T-helper 1 cell (primary cell): ENCODE measurements around the gene SLC22A7.

Source experiments
- DNase-seq, 5 donors: peaks; one replicate each; pipeline ENCODE4 v3.0.0-alpha.2; 2012 to 2020

SLC22A7 gene

GRCh38 chr6:43283905-43284304, 14.2 kb upstream of the SLC22A7 start:
- no peak for DNase-seq

- DNase-seq, result no peak
Measured at GRCh38 chr6:43284991-43285781, 12.9 kb upstream of the SLC22A7 start.

DNA sequence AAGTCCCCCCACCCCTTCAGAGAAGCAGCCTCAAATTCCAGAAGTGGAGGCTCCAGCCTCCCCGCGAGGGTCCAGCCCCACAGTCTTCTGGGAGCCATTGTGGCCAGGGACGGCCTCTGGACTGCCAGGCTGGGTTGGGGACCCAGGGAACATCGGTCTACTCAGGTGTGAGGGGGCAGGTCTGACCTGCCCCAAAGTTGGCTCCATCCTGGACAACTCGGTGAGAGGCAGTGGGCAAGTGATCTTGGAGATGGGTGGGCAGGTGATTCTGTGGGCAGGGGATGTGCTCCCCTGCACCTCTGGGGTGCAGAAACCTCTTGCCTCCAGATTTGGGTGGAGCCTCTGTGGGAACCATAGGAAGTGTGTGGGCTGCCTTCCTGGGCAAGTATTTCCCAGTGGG, 12.2 kb upstream of the SLC22A7 start:
- DNase-seq, result no peak

DNA sequence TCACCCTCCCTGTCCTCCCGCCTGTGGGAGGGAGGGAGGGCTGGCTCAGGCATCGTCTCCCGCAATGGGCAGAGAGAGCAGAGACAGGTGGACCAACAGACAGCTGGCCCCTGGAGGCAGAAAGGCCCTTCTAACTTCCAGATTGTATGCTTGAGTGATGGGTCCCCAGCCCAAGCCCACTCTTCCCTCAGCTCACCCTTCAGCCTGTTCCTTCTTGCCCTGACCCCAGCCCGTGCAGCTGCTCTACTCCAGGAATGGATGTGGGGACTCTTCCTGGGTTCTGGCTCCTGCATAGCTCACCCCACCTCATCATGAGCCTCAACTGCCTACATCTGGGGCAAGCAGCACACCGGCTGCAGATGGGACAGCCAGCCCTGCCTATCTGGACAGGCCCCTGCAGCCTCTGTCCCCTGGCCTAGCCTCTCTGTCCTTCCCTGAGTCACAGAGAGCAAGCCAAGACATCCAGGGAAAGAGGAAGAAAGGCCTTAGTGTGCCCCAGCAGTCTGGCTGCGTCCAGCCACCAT, 11.5 kb upstream of the SLC22A7 start:
- no peak for DNase-seq

DNA sequence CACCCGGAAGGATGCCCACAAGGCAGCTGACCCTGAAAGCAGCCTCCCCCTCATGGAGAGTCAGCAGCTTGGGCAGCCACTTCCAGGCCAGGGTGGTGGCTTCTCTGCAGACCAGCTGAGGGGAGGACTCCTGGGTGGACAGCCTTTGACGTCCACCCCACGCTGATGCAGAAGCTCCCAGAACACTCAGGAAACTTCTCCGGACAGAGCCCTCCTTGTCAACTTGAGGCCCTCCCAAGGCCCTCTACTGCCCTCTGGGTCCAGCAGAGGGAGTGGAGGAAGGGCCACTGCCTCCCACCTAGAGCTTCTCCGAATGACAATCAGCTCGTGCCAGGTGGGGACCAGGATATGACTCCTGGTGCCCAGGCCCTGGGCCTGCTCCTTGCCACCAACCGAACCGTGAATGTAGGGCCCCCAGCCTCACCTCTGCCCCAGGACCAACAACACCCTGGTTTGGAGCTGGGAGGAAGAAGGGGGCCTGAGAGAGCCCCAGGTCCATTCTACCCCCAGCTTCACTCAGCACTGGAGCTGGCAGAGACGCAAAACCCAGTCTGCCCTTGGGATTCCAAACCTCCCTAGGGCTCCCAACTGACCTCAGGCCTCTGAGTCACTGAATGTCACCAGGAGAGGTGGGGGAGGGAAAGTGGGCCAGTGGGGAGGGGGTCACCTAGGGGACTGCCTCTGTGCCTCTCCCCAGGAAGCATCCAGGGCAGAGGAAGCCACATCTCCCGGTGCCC, 10.9 kb upstream of the SLC22A7 start:
- DNase-seq, result no peak

- DNase-seq, result no peak
Measured at GRCh38 chr6:43287717-43288679, 10.1 kb upstream of the SLC22A7 start.

- DNase-seq, result no peak
Measured at GRCh38 chr6:43290339-43290904, 7.6 kb upstream of the SLC22A7 start.

- DNase-seq, result no peak
Measured at GRCh38 chr6:43290905-43291355, 7.1 kb upstream of the SLC22A7 start.

DNA sequence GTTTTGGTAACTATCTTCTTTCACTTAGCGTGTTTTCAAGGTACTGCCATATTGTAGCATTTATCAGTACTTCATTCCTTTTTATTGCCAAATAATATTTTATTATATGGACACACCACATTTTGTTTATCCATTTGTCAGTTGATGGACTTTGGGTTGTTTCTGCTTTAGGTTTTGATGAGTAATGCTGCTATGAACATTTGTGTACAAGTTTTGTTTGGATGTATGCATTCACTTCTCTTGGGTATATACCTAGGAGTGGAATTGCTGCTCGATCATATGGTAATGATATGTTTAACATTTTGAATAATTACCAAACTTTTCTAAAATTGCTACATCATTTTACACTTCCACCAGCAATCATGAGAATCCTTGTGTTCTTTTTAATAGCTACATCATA, 6.4 kb upstream of the SLC22A7 start:
- DNase-seq, result no peak

- no peak for DNase-seq
Measured at GRCh38 chr6:43292341-43292740, 5.7 kb upstream of the SLC22A7 start.

DNA sequence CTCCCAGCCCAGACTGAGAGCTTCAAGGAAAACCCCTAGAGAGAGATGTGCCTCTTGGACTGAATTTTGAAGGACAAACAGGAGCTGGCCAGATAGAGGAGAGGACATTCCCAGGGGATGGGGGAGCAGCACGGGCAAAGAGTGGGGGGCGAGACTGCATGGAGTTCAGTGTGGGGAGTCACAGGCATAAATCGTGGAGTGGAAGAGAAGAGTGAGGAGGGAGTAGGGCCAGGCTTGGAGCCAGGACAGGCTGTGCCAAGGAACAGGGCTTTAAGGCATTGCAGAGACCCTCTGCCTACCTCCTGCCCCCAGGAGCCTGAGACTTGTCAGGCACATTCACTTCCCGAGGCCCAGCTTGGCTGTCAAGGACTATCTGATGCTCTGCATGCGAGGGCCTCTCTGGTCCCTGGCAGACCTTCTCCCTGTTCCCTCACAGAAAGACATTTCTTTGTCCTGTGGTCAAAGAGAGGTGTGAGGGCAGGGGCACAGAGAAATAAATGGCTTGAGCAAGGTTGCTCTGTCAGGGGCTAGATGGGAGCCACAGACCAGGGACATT, 5.2 kb upstream of the SLC22A7 start:
- no peak for DNase-seq

DNA sequence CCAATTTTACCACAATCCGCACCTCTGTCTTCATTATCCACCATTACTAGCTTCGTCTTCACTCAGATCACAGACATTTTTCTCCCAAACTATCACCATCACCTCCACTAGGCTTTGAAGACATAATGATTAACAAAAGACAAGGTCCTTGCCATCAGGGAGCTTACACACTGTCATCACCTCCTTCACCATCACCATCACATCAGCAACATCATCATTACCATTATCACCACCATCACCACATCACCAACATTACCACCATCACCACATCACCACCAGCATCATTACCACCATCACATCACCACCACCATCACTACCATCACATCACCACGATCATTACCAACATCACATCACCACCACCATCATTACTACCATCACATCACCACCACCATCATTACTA, 4.4 kb upstream of the SLC22A7 start:
- no peak for DNase-seq

DNA sequence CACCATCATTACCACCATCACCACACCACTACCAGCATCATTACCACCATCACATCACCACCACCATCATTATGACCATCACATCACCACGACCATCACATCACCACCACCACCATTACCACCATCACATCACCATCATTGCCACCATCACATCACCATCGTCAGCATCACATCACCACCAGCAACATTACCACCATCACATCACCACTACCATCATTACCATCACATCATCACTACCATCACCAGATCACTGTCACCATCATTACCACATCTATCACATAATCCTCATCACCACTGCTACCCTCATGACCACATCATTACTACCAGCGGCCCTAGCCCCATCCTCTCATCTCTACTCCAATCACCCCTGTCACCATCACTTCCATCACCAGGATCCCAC, 3.5 kb upstream of the SLC22A7 start:
- DNase-seq, result no peak

DNA sequence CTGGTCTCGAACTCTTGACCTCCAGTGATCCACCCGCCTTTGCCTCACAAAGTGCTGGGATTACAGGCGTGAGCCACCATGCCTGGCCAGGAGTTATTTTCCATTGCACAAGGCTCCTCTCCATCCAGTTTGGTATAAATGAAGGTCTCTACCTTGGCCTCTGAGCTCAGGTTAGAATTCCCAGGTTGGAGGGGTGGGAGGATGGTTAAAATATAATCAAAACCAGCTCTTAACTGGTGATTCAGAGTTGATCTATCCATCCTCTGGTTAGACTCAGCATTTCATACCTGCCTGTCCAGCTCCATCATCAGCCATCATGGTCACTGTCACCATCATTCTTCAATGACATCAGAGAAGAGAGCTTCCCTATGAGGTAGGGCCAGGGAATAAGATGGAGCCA, 2.6 kb upstream of the SLC22A7 start:
- no peak for DNase-seq

- DNase-seq, result no peak
Measured at GRCh38 chr6:43296780-43297497, 1.1 kb upstream of the SLC22A7 start.

DNA sequence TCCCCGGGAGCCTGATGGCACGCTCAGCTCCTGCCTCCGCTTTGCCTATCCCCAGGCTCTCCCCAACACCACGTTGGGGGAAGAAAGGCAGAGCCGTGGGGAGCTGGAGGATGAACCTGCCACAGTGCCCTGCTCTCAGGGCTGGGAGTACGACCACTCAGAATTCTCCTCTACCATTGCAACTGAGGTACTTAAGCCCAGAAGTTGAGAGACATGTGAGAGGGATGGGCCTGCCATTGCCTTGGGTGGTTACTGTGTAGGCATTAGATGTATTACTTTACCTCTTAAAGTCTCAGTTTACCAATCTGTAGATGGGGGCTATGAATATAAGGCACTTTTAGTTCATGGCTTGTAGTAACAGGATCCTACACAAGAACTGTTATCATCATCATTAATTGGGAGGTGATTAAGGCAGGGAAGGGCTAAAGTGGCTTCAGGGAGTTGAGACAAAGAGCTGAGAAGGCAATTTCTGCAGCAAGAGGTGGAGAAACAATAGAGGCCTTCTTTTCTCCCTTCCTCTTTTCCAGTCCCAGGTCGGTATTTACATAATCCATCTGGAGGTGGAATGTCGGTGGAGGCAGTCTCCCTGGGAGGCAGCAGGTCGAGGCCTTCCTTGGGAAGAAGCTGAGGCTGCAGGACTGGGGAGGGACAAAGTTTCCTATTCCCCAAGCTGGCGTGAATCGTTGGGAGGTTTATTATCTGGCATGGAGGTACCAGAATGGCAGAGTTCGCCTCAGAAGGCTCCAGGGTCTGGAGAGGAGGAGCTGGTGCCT, 691 bp downstream of the SLC22A7 start:
- DNase-seq, result no peak

DNA sequence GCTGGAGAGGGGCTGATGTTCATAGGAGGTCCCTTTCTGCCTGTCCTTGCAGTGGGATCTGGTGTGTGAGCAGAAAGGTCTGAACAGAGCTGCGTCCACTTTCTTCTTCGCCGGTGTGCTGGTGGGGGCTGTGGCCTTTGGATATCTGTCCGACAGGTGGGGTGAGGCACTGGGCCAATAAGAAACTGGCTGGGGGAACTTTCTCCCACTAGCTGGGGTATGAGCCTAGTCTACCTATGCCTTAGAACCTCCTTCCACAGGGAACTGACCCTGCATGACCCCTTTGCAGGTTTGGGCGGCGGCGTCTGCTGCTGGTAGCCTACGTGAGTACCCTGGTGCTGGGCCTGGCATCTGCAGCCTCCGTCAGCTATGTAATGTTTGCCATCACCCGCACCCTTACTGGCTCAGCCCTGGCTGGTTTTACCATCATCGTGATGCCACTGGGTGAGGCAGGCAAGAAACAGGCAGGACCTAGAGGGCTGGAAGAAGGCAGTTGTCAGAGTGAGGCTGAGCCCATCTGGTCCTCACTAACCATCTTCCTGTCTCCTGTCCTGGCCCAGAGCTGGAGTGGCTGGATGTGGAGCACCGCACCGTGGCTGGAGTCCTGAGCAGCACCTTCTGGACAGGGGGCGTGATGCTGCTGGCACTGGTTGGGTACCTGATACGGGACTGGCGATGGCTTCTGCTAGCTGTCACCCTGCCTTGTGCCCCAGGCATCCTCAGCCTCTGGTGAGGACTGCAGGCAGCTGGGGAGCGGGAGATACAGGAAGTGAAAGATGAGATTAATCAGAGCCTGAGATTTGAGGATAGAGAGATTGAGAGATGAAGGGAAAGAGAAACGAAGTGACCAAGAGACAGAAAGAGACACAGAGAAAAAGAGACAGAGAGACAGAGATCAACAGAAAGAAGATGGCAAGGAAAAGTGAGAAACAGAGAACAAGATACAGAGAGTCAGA, 1.6 kb downstream of the SLC22A7 start:
- no peak for DNase-seq

- no peak for DNase-seq
Measured at GRCh38 chr6:43301081-43301870, 3.2 kb downstream of the SLC22A7 start.

DNA sequence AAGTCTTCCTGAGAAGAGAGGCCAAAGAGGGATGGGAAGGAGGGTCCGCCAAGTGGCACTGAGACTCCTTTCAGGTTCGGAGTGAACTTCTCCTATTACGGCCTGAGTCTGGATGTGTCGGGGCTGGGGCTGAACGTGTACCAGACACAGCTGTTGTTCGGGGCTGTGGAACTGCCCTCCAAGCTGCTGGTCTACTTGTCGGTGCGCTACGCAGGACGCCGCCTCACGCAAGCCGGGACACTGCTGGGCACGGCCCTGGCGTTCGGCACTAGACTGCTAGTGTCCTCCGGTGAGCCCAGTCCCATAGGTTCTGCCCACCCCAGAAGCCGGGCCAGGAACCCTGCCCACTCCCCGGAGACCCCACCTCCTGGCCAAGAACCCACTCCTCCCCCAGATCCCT, 4.1 kb downstream of the SLC22A7 start:
- DNase-seq, result no peak
